Fibroblast of pulmonary artery (primary cell): ENCODE results near the gene TIPARP.

ENCODE experiments used
- DNase-seq: peaks from one replicate; pipeline ENCODE4 v3.0.0-alpha.2; 2010; ENCODE audit warnings: low read depth
- H3K4me3 ChIP-seq: replicated peaks from 2 replicates; pipeline ENCODE4 v1.5.1; 2011; ENCODE audit warnings: low read depth, mild to moderate bottlenecking, control low read depth, low read length, moderate library complexity
- TF ChIP-seq, protein P1 (sequence below): IDR thresholded peaks from 2 replicates; pipeline ENCODE4 v1.5.1; 2011; ENCODE audit warnings: mild to moderate bottlenecking, control low read depth, low read length, inconsistent platforms; ENCODE audit errors: missing control alignments

Gene TIPARP, protein sequence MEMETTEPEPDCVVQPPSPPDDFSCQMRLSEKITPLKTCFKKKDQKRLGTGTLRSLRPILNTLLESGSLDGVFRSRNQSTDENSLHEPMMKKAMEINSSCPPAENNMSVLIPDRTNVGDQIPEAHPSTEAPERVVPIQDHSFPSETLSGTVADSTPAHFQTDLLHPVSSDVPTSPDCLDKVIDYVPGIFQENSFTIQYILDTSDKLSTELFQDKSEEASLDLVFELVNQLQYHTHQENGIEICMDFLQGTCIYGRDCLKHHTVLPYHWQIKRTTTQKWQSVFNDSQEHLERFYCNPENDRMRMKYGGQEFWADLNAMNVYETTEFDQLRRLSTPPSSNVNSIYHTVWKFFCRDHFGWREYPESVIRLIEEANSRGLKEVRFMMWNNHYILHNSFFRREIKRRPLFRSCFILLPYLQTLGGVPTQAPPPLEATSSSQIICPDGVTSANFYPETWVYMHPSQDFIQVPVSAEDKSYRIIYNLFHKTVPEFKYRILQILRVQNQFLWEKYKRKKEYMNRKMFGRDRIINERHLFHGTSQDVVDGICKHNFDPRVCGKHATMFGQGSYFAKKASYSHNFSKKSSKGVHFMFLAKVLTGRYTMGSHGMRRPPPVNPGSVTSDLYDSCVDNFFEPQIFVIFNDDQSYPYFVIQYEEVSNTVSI

DNA sequence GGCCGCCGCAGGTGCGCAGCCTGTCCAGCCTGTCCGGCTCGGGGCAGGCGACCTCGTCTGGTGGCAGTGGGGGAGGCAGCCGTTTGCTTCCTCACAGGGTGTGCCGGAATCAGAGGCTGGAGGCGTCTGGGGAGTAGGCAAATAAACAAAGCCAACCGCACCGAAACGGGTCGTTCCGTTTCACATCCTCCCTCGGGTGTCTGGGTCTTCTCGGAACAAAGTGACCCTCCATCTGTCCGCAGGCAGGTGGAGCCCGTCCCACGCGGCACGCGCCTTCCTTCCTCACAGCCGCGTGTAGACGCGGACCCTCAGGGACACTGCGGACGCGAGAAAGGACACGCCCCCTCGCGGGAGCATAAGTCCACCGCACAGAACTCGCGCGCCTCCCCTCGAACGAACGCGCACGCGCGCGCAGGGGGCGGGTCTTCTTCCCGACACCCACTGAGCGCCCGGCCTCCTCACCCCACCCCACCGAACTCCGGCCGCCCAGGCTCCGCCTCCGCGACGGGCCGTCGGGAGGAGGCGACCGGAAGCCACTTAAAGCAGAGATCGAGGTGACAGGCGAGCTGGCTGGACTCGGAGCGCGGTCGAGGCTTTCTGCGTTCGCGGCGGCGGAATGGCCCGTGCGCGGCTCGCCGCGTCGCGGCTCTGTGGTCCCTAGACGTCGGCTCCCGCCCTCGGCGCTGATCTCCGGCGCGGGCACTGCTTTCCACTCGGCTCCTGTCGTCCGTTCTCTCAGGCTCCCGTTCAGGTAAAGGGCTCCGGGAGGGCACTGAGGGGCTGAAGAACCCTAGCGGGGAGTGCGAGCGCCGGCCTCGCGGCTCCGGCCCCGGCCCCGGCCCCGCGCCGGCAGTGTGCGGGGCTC is at the start of gene TIPARP:
Gene TIPARP (plus strand): TSS at position 545 of the 865 bp plus-strand sequence. CDS start 3,108 bp downstream, outside the sequence.
- TF ChIP-seq, protein P1, sequence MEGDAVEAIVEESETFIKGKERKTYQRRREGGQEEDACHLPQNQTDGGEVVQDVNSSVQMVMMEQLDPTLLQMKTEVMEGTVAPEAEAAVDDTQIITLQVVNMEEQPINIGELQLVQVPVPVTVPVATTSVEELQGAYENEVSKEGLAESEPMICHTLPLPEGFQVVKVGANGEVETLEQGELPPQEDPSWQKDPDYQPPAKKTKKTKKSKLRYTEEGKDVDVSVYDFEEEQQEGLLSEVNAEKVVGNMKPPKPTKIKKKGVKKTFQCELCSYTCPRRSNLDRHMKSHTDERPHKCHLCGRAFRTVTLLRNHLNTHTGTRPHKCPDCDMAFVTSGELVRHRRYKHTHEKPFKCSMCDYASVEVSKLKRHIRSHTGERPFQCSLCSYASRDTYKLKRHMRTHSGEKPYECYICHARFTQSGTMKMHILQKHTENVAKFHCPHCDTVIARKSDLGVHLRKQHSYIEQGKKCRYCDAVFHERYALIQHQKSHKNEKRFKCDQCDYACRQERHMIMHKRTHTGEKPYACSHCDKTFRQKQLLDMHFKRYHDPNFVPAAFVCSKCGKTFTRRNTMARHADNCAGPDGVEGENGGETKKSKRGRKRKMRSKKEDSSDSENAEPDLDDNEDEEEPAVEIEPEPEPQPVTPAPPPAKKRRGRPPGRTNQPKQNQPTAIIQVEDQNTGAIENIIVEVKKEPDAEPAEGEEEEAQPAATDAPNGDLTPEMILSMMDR = peak; percentile 34
- DNase-seq = peak; percentile 98
- peak within 1 kb of the TSS; percentile 87 for H3K4me3 ChIP-seq

DNA sequence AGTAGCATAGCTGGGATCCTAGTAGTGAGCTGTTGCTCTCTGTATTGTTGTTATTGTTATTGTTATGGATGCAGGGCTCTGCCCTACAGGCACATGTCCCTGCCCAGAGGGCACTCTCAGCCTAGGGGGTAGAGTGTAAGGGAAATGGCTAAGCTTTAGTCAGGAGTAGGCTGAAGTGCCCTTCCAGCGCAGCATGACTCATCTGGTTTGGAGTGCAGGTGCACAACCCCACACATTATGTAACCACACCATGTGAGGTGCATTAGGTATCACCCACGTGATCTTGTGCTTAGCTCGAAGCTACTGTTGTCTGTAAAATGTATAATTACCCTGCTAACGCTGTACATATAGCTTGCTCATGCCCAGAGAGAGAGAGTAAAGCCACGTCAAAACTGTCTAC is 48.3 kb upstream of the TIPARP start:
- DNase-seq = no peak

DNA sequence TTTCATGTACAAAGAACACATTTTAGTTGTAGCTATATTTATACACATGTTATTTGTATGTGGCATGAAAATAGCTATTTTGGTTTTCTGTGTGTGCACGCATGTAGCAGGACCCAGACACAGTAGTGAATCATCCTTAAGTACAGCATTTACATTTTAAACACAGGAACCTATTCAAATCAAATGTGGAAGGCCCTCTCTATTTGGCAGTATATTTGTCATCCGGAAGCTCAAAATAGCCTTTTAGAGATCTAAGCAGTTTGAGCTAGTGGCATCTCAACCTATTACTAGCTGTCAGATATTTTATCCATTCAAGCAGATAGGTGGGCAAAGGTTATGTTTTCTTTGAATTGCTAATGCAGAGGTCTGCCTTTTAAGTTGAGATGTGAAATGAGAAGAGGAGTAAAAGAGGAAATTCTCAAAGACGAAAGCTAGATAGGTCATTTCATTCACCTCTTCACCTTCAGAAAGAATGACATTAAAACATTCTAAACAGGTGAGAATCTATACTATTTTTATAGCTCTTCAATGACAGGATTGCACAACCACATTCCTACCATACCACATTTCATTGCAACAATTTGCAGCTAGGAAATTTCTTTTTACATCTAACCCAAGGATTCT is 46.3 kb upstream of the TIPARP start:
- no peak overlapping the region for H3K4me3 ChIP-seq
- DNase-seq = peak; percentile 54
- TF ChIP-seq, protein P1 = no peak

More for the DNA sequence above, 48.3 kb upstream of the TIPARP start:
- TF ChIP-seq, protein P1 = no peak
- H3K4me3 ChIP-seq = no peak overlapping the region

DNA sequence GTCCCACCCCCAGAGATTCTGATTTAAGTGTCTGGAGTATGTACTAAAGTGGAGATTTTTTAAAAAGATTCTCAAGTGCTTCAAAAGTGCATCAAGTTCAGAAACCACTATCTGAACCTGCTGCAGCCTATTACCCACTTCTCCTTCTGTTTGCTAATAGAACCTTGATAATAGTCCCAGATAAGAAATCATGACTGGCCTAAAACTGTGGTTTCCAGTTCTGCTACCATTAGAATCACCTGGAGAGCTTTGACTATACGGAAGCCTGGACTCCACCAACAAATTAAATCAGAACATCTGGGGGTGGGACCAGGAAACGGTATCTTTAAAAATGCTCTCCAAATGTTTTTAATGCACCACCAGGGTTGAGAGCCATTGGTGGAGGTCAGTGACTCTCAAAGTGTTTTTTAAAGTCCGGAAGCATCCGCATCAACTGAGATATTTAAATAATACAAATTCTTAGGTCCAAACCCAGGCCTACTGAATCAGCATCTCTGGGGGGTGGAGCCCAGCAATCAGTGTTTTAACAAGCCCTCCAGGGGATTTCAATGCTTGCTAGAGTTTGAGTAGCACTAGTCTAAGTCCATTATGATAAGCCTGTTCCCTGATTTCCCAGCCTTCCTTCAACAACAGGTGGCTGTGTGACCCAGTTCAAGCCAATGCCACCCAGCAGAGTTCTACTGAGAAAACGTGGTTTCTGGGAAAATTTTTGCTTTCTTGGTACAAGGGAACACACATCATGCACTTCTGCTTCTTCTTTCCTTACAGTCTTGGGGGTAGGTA is 45.4 kb upstream of the TIPARP start:
- TF ChIP-seq, protein P1 = no peak
- H3K4me3 ChIP-seq = no peak overlapping the region
- no peak for DNase-seq

DNA sequence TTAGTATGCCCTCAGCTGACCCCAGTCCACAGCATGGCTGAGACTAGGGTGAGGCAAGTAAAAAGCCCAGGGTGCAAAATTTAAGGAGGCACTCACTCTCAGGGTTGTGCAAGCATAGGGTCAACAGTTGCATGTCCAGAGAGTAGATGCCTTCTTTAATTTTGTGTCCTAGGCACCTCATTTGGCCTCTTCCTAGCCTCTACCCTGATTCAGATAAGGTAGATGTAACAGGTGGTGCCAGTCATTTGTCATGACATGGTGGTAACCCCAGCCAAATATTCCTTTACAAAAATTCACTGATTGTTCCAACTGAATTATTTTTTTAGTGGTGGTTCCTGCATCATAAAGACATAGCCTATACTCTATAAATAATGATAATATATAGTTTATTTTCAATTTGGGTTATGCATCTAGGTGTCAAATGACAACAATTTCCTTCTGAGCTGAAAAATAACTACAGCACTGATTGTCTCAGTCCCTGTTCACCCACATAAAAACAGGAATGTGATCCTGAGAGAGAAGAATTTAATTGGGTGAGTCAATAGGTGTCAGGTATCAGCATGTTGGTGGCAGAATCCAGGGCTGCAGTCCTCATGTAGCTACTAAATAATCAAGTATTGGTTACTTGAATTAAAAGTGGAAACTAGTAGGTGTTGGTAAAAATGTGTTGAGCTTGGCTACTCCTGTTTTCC is 44.2 kb upstream of the TIPARP start:
- TF ChIP-seq, protein P1 = no peak
- no peak for DNase-seq
- H3K4me3 ChIP-seq = no peak overlapping the region
